PFSK-1 (cell line): ENCODE measurements around the gene TULP4.

ENCODE experiments used
- FOXP2 ChIP-seq: optimal IDR thresholded peaks from 2 replicates; pipeline ENCODE3; 2011; ENCODE audit warnings: borderline replicate concordance, control low read depth, inconsistent platforms; ENCODE audit not compliant: insufficient read depth; ENCODE audit errors: extremely low read length, extremely low read depth
- POLR2AphosphoS5 ChIP-seq: IDR thresholded peaks from 2 replicates; pipeline ENCODE4 v1.6.1; 2012; ENCODE audit warnings: low read depth, mild to moderate bottlenecking, control low read depth, low read length, moderate library complexity
- SIN3A ChIP-seq: IDR thresholded peaks from 2 replicates; pipeline ENCODE4 v1.6.1; 2012; ENCODE audit warnings: mild to moderate bottlenecking, low read length, moderate library complexity, borderline replicate concordance; ENCODE audit not compliant: insufficient read depth
- TAF1 ChIP-seq: IDR thresholded peaks from 2 replicates; pipeline ENCODE4 v1.6.1; 2012; ENCODE audit warnings: low read length, control low read depth, borderline replicate concordance; ENCODE audit not compliant: insufficient read depth
- TF ChIP-seq, protein P1 (sequence below), 2 experiments: IDR thresholded peaks; 2 replicates each; pipeline versions ENCODE4 v1.6.1 to v1.8.0; 2011 to 2012; ENCODE audit warnings: low read depth in 2 of 2, low read length in 2 of 2, control low read depth in 1 of 2, inconsistent platforms in 1 of 2, mild to moderate bottlenecking in 1 of 2, moderate library complexity in 1 of 2; ENCODE audit not compliant: insufficient read depth in 1 of 2

TULP4 gene

DNA sequence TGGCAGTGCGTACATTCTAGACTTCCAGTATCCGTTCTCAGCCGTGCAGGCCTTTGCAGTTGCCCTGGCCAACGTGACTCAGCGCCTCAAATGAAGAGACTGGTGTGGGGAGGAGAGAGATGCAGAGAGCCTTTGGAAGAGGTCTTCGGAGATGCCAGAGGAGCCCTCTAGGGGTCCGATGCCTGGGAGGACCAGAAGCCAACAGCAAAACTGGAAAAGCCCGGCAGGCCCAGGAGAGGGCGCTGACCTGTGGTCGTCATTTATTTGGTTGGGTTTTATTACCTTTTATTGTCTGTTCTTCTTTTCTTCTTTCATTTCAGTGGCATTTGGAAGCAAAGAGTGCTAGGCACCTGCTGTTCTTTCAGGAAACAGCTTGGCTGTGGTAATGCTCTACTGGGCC lies 194.3 kb downstream of the TULP4 start:
- TF ChIP-seq SIN3A (no peak), POLR2AphosphoS5 (no peak), FOXP2 (no peak), TAF1 (no peak)
- TF ChIP-seq, protein P1, sequence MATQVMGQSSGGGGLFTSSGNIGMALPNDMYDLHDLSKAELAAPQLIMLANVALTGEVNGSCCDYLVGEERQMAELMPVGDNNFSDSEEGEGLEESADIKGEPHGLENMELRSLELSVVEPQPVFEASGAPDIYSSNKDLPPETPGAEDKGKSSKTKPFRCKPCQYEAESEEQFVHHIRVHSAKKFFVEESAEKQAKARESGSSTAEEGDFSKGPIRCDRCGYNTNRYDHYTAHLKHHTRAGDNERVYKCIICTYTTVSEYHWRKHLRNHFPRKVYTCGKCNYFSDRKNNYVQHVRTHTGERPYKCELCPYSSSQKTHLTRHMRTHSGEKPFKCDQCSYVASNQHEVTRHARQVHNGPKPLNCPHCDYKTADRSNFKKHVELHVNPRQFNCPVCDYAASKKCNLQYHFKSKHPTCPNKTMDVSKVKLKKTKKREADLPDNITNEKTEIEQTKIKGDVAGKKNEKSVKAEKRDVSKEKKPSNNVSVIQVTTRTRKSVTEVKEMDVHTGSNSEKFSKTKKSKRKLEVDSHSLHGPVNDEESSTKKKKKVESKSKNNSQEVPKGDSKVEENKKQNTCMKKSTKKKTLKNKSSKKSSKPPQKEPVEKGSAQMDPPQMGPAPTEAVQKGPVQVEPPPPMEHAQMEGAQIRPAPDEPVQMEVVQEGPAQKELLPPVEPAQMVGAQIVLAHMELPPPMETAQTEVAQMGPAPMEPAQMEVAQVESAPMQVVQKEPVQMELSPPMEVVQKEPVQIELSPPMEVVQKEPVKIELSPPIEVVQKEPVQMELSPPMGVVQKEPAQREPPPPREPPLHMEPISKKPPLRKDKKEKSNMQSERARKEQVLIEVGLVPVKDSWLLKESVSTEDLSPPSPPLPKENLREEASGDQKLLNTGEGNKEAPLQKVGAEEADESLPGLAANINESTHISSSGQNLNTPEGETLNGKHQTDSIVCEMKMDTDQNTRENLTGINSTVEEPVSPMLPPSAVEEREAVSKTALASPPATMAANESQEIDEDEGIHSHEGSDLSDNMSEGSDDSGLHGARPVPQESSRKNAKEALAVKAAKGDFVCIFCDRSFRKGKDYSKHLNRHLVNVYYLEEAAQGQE (IDR thresholded peaks at IDR 0.05; ENCODE audit: insufficient read depth in 1 of 2, low read depth in 2 of 2, low read length in 2 of 2) = no peak

DNA sequence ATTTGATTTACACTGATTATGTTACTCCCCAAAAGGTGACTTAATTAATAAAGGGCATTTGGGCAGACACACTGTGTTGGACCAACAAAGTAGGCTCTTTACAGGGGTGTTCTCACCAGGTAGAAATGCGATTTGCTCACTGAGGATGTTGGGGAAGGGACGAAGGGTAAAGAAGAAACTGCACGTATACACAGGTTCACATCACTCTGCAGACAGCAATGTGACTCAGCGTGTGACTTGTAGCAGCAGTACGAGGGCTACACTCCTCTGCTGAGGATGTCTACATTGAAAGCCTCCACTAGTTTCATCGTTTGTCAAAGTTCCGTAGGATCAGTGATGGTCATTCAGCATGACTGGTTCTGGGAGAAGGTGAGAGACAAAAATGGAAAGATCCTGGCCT lies 194.9 kb downstream of the TULP4 start:
- TF ChIP-seq, protein P1 (IDR thresholded peaks at IDR 0.05; ENCODE audit: insufficient read depth in 1 of 2, low read depth in 2 of 2, low read length in 2 of 2) = no peak
- TF ChIP-seq TAF1 (no peak), POLR2AphosphoS5 (no peak), SIN3A (no peak), FOXP2 (no peak)

DNA sequence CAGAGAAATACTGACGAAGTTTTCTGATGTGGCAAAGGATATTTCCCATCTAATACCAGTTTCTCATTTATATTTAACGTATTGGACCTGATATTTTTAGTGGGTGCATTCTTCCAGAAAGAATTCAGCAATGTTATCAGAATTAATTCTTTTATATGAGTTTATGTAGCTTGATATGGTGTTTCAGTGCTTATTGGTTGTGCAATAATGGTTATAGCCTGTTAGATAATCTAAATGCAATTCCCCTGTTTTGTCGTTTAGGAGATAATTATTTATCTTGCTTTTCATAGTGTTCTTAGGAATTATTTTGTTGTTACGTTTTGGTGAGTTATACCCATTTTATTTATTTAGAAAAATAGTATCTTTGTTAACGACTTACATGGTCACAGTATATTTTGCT lies 196.2 kb downstream of the TULP4 start:
- TF ChIP-seq SIN3A (no peak), TAF1 (no peak), POLR2AphosphoS5 (no peak), FOXP2 (no peak)
- TF ChIP-seq, protein P1 (IDR thresholded peaks at IDR 0.05; ENCODE audit: insufficient read depth in 1 of 2, low read depth in 2 of 2, low read length in 2 of 2) = no peak

DNA sequence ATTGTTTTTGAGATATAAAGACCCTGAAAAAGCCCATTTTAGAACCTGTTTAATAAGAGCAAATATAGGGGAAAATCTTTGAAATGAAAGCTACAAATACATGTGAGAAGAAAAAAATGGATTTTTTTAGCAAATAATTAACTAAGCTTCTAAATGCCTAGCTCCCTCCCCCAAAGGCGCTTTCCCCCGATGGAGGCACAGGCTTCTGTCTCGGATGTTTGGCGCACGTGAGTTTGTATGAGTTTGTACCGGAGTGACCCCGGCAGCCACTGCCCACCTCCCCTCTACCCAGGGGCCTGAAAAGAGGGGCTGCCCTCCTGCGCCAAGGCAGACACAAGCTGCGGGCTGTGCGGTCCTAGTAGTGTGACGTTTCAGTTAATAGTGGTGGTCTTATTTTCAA lies 197.2 kb downstream of the TULP4 start:
- TF ChIP-seq FOXP2 (no peak), TAF1 (no peak)
- TF ChIP-seq, protein P1 (IDR thresholded peaks at IDR 0.05; ENCODE audit: insufficient read depth in 1 of 2, low read depth in 2 of 2, low read length in 2 of 2) = no peak

DNA sequence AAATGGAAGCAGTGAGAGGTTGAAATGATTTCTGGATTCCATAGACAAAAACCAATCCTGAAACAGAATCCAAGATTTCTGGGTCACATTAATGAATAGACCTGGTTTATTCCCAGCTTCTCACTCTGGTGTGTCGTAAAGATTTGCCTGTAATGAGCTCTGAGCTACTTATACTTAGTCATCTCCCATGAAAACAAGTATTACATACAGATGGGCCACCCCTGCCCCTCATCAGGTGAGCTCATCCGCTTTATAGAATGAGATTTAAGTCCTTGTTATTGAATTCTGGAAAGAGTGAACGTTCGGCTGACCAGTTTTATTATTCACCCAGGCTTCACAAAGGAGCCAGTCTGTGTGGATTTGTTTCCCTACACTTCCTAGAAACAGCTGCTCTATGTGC lies 200.5 kb downstream of the TULP4 start:
- TF ChIP-seq SIN3A = no peak

DNA sequence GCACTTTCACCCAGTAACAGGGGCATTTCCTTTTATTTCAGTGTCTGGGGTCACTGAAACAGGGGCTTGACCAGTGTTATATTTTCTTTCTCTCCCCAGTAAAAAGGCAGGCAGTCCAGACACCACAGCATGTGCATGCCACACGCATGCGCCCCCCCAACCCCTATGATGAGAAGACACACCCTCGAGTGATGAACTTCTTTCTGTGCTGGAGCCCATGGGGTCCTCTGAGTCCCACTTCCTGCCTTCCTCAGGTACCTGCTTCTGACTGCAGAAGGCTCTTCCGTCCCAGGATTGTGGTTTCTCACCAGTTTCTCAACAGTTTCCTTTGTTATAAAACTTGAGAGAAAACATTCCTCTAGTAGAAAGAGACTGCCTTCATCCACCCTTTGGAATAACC lies 201.9 kb downstream of the TULP4 start:
- TF ChIP-seq POLR2AphosphoS5 (no peak), FOXP2 (no peak), TAF1 (no peak), SIN3A (no peak)
- TF ChIP-seq, protein P1 (IDR thresholded peaks at IDR 0.05; ENCODE audit: insufficient read depth in 1 of 2, low read depth in 2 of 2, low read length in 2 of 2) = no peak
